ENCODE measurements around the gene SLC9A9. TPM values are rescaled to one million over a fixed set of nuclear protein-coding genes. Genes with fewer than 3 reads are reported as not detected.
A peak's percentile ranks its signal among the peaks of the same experiment; 100 is the strongest.
"Not testable (repeated sequence)": the region's sequence is repeated elsewhere in the genome, so short reads cannot be mapped to it uniquely, and the experiment has no call there.

The SLC9A9 gene
- total RNA-seq, 1 donor from 2014 or later, result 20.4 TPM

DNA sequence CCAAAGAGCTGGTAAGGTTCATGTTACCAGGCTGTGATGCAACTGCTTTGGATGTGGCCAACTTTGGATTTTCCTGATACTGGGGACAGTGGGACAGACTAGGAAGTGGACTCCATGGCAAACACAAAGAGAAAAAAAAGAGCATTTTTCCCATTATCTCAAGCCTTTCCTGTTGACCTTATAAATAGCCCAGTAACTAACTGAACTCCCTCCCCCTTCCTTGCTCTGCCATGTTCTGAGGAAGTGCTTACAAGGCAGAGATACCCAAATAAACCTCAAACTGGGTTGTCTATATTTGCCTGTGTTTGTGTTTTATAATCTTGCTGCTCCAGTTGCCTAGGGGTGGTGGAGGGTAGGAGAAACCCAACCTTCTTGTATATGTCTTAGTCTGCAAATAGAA, 27.3 kb upstream of the SLC9A9 start:
- Histone ChIP-seq H3K36me3 (ENCODE audit: control insufficient read depth in 3 of 3, insufficient read depth in 3 of 3, low read length in 3 of 3) (no peaks in the 10 kb centered on the region), H3K27me3 (ENCODE audit: control insufficient read depth in 3 of 3, insufficient read depth in 3 of 3, low read length in 3 of 3) (no peaks in the 10 kb centered on the region), H3K27ac (ENCODE audit: low read depth, low read length) (no peak overlapping the region), H3K9ac (ENCODE audit: low read depth in 1 of 3, low read length in 3 of 3) (no peak overlapping the region), H3K9me3 (ENCODE audit: control insufficient read depth in 3 of 3, low read length in 3 of 3) (no peaks in the 10 kb centered on the region), H3K4me3 (ENCODE audit: low read length in 3 of 3) (no peak overlapping the region), H3K4me1 (ENCODE audit: control insufficient read depth in 3 of 3, insufficient read depth in 3 of 3, low read length in 3 of 3) (no peaks in the 10 kb centered on the region)

DNA sequence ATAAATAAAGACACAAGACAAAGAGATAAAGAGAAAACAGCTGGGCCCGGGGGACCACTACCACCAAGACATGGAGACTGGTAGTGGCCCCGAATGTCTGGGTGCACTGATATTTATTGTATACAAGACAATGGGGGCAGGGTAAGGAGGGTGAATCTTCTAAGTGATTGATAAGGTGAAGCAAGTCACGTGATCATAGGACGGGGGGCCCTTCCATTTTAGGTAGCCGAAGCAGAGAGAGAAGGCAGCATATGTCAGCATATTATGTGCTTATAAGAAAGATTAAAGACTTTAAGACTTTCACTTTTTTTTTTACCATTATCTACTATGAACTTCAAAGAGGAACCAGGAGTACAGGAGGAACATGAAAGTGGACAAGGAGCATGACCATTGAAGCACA, 25.3 kb upstream of the SLC9A9 start:
- not testable (repeated sequence) for H3K9me3 ChIP-seq (ENCODE audit: control insufficient read depth in 3 of 3, low read length in 3 of 3)

GRCh38 chr3:143865302-143865701, 17.0 kb upstream of the SLC9A9 start:
- Histone ChIP-seq H3K36me3 (ENCODE audit: control insufficient read depth in 3 of 3, insufficient read depth in 3 of 3, low read length in 3 of 3) (no peaks in the 10 kb centered on the region), H3K27me3 (ENCODE audit: control insufficient read depth in 3 of 3, insufficient read depth in 3 of 3, low read length in 3 of 3) (no peaks in the 10 kb centered on the region), H3K4me1 (ENCODE audit: control insufficient read depth in 3 of 3, insufficient read depth in 3 of 3, low read length in 3 of 3) (no peaks in the 10 kb centered on the region), H3K27ac (ENCODE audit: low read depth, low read length) (no peak overlapping the region), H3K4me3 (ENCODE audit: low read length in 3 of 3) (no peak overlapping the region), H3K9me3 (ENCODE audit: control insufficient read depth in 3 of 3, low read length in 3 of 3) (no peaks in the 10 kb centered on the region), H3K9ac (ENCODE audit: low read depth in 1 of 3, low read length in 3 of 3) (no peak overlapping the region)

More for the DNA sequence above, 25.3 kb upstream of the SLC9A9 start:
- not testable (repeated sequence) for H3K36me3 ChIP-seq (ENCODE audit: control insufficient read depth in 3 of 3, insufficient read depth in 3 of 3, low read length in 3 of 3); H3K4me3 ChIP-seq (ENCODE audit: low read length in 3 of 3); H3K4me1 ChIP-seq (ENCODE audit: control insufficient read depth in 3 of 3, insufficient read depth in 3 of 3, low read length in 3 of 3); H3K27ac ChIP-seq (ENCODE audit: low read depth, low read length); H3K27me3 ChIP-seq (ENCODE audit: control insufficient read depth in 3 of 3, insufficient read depth in 3 of 3, low read length in 3 of 3); H3K9ac ChIP-seq (ENCODE audit: low read depth in 1 of 3, low read length in 3 of 3)

- Histone ChIP-seq H3K9ac (ENCODE audit: low read depth in 1 of 3, low read length in 3 of 3) (no peak overlapping the region), H3K27me3 (ENCODE audit: control insufficient read depth in 3 of 3, insufficient read depth in 3 of 3, low read length in 3 of 3) (no peaks in the 10 kb centered on the region), H3K36me3 (ENCODE audit: control insufficient read depth in 3 of 3, insufficient read depth in 3 of 3, low read length in 3 of 3) (no peaks in the 10 kb centered on the region), H3K27ac (ENCODE audit: low read depth, low read length) (no peak overlapping the region), H3K4me1 (ENCODE audit: control insufficient read depth in 3 of 3, insufficient read depth in 3 of 3, low read length in 3 of 3) (no peaks in the 10 kb centered on the region), H3K4me3 (ENCODE audit: low read length in 3 of 3) (no peak overlapping the region), H3K9me3 (ENCODE audit: control insufficient read depth in 3 of 3, low read length in 3 of 3) (no peaks in the 10 kb centered on the region)
Measured at GRCh38 chr3:143859465-143860203, 11.4 kb upstream of the SLC9A9 start.

DNA sequence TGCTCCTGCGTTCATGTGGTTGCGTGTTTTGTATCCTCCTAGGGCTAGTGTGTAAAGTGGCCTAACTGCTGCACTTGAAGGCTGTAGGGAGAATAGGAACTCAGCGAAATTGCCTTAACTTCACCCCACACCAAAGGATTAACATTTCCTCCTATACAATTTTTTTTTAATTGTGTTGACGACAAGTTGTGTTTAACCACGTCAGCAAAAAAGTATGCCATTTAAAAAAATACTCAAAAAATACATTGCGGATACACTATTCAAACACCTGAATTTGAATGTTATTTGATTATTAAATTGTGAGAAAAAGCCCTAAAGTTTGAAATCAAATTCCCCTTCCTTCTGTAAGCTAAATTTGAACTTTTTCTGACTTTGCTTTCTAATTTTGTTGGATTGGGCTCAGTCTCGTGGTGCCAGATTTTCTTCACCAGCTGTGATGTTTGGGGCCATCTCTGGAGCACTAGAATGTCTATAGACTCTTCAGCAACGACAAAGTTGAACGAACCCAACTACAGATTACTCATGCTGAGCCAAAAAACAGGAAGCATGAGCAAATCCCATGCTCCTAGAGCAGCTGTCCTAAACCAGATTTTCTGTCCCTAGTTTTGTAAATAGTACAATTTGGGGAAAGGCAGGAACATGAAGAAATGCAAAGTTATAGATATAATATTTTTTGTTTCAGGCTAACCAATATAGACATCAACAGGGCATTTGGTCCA, 8.1 kb upstream of the SLC9A9 start:
- Histone ChIP-seq H3K36me3 (ENCODE audit: control insufficient read depth in 3 of 3, insufficient read depth in 3 of 3, low read length in 3 of 3) (no peaks in the 10 kb centered on the region), H3K4me3 (ENCODE audit: low read length in 3 of 3) (no peak overlapping the region), H3K27ac (ENCODE audit: low read depth, low read length) (no peak overlapping the region), H3K9me3 (ENCODE audit: control insufficient read depth in 3 of 3, low read length in 3 of 3) (no peaks in the 10 kb centered on the region), H3K4me1 (ENCODE audit: control insufficient read depth in 3 of 3, insufficient read depth in 3 of 3, low read length in 3 of 3) (no peaks in the 10 kb centered on the region), H3K27me3 (ENCODE audit: control insufficient read depth in 3 of 3, insufficient read depth in 3 of 3, low read length in 3 of 3) (no peaks in the 10 kb centered on the region), H3K9ac (ENCODE audit: low read depth in 1 of 3, low read length in 3 of 3) (no peak overlapping the region)

GRCh38 chr3:143855183-143855582, 6.9 kb upstream of the SLC9A9 start:
- H3K4me3 ChIP-seq (ENCODE audit: low read length in 3 of 3), result no peak overlapping the region
- no peaks in the 10 kb centered on the region for H3K36me3 ChIP-seq (ENCODE audit: control insufficient read depth in 3 of 3, insufficient read depth in 3 of 3, low read length in 3 of 3)
- no peaks in the 10 kb centered on the region for H3K27me3 ChIP-seq (ENCODE audit: control insufficient read depth in 3 of 3, insufficient read depth in 3 of 3, low read length in 3 of 3)
- no peaks in the 10 kb centered on the region for H3K4me1 ChIP-seq (ENCODE audit: control insufficient read depth in 3 of 3, insufficient read depth in 3 of 3, low read length in 3 of 3)
- no peaks in the 10 kb centered on the region for H3K9me3 ChIP-seq (ENCODE audit: control insufficient read depth in 3 of 3, low read length in 3 of 3)
- no peak overlapping the region for H3K27ac ChIP-seq (ENCODE audit: low read depth, low read length)
- no peak overlapping the region for H3K9ac ChIP-seq (ENCODE audit: low read depth in 1 of 3, low read length in 3 of 3)

DNA sequence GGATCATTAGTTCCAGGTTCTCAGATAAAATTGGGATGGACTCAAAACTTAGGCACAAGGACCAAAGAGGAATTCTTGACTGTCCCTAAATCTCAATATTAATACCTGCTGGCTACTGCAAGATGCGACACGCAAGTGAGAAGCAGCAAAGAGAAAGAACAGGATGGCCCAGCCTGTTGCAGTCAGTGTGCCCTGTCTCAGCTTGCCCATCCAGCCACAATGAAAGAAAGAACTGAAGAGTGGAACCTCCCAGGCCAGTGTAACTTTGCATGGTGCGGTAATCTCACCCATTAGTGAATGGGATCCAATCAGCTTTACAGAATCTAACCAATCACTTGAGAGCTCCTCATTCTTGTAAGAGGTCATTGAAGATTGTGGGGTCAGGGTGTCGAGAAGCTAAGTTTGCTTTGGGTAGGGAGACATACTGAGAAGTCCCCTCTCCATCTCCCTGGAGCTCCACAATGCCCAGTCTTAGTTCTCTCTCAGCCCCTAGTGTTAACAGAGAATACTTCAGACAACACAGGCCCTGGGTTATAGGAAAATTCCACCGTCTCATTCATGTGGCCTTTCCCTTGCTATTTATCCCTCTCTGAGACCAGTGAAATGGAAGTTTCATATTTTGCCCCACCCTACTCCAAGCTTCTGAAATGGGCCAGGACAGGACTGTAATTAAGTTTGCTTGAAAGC, 3.2 kb upstream of the SLC9A9 start:
- H3K27me3 ChIP-seq (ENCODE audit: control insufficient read depth in 3 of 3, insufficient read depth in 3 of 3, low read length in 3 of 3), result no peaks in the 10 kb centered on the region
- no peak overlapping the region for H3K4me3 ChIP-seq (ENCODE audit: low read length in 3 of 3)
- no peak overlapping the region for H3K9ac ChIP-seq (ENCODE audit: low read depth in 1 of 3, low read length in 3 of 3)

DNA sequence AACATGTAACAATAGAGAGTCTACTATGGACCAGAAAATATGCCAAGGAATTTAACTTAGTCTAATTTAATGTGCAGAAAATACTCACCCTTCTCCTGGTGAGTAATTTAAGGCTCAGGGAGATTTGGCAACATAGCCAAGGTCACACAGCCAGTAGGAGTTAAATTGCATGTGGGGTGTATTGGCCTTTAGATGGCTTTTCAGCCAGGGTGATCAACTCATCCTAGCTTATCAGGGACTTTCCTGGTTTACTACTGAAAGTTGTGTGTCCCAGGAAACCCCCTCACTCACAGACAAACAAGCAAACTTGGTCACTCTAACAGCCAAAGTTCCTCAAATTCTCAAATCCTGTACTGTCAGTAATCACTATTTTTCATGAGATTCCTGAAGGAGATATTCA, 2.6 kb upstream of the SLC9A9 start:
- Histone ChIP-seq H3K9ac (ENCODE audit: low read depth in 1 of 3, low read length in 3 of 3) (no peak overlapping the region), H3K4me1 (ENCODE audit: control insufficient read depth in 3 of 3, insufficient read depth in 3 of 3, low read length in 3 of 3) (peaks cover 0 to 12% (median 9%) of the 10 kb centered on the region in 3 donors), H3K9me3 (ENCODE audit: control insufficient read depth in 3 of 3, low read length in 3 of 3) (no peaks in the 10 kb centered on the region), H3K27ac (ENCODE audit: low read depth, low read length) (no peak overlapping the region), H3K4me3 (ENCODE audit: low read length in 3 of 3) (no peak overlapping the region), H3K27me3 (ENCODE audit: control insufficient read depth in 3 of 3, insufficient read depth in 3 of 3, low read length in 3 of 3) (no peaks in the 10 kb centered on the region), H3K36me3 (ENCODE audit: control insufficient read depth in 3 of 3, insufficient read depth in 3 of 3, low read length in 3 of 3) (no peaks in the 10 kb centered on the region)

More for the DNA sequence above, 3.2 kb upstream of the SLC9A9 start:
- H3K27ac ChIP-seq (ENCODE audit: low read depth, low read length), result no peak overlapping the region
- H3K4me1 ChIP-seq (ENCODE audit: control insufficient read depth in 3 of 3, insufficient read depth in 3 of 3, low read length in 3 of 3), result peaks cover 0 to 12% (median 9%) of the 10 kb centered on the region in 3 donors
- no peaks in the 10 kb centered on the region for H3K36me3 ChIP-seq (ENCODE audit: control insufficient read depth in 3 of 3, insufficient read depth in 3 of 3, low read length in 3 of 3)
- no peaks in the 10 kb centered on the region for H3K9me3 ChIP-seq (ENCODE audit: control insufficient read depth in 3 of 3, low read length in 3 of 3)

DNA sequence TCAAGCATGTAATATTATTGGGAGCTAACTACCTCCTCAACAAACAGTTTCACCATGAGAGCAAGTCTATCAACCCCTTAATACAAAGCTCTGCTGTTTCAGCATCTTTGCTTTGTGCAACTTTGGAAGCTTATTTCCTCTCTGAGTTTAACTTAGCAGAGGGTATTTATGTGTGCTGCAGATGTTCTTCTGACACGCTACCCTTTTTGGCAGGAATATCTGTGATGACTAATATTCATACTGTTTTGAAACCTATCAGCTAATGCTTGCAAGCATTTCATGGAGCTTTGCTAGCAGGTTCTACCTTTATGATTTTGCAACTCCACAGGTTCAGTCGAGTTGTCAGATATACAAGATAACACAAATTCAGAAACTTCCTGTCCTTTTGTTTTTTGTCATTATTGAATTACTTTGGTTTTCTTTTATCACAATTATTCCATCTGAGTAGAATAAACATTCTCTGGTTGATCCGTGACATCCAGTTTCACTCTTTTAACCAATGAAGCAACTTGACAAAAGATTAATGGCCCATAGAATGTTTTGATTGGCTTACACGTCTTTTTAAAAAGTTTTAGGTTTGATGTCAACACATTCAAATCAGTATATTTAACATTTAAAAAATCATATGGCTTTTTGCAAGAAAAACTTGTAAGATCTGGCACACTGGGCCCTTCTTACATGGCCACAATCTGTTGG, 1.7 kb upstream of the SLC9A9 start:
- Histone ChIP-seq H3K4me1 (ENCODE audit: control insufficient read depth in 3 of 3, insufficient read depth in 3 of 3, low read length in 3 of 3) (peaks cover 0 to 12% (median 9%) of the 10 kb centered on the region in 3 donors), H3K36me3 (ENCODE audit: control insufficient read depth in 3 of 3, insufficient read depth in 3 of 3, low read length in 3 of 3) (no peaks in the 10 kb centered on the region), H3K9ac (ENCODE audit: low read depth in 1 of 3, low read length in 3 of 3) (no peak overlapping the region), H3K27me3 (ENCODE audit: control insufficient read depth in 3 of 3, insufficient read depth in 3 of 3, low read length in 3 of 3) (no peaks in the 10 kb centered on the region), H3K9me3 (ENCODE audit: control insufficient read depth in 3 of 3, low read length in 3 of 3) (no peaks in the 10 kb centered on the region), H3K27ac (ENCODE audit: low read depth, low read length) (no peak overlapping the region), H3K4me3 (ENCODE audit: low read length in 3 of 3) (peak overlapping the region in 1 of 3 donors; percentile 1)
